K562 (cell line): Measurements from ENCODE around the gene CEP131.

Source experiments
- BHLHE40 ChIP-seq: IDR thresholded peaks from 2 replicates; pipeline ENCODE4 v1.6.1; 2011; ENCODE audit warnings: low read length, improper control_type of control experiment
- HDAC8 ChIP-seq: fragments of 450-650 bp; IDR thresholded peaks from 2 replicates; pipeline ENCODE4 v1.6.1; 2016; ENCODE audit warnings: mild to moderate bottlenecking, missing genetic modification characterization, moderate library complexity, missing compliant biosample characterization
- KDM1A ChIP-seq, 2 experiments: fragments of 450-650 bp; IDR thresholded peaks; 2 replicates each; pipeline ENCODE4 v1.6.1; 2016; ENCODE audit warnings: mild to moderate bottlenecking in 2 of 2
- SMC3 ChIP-seq: conservative IDR thresholded peaks from 2 replicates; pipeline ENCODE4 v1.6.1; 2011; ENCODE audit warnings: low read depth, low read length, improper control_type of control experiment; ENCODE audit not compliant: insufficient read depth
- TF ChIP-seq, protein P1 (sequence below), 2 experiments: fragments of 450-650 bp in 1 of 2; sonication (generic) in 1 of 2; formaldehyde crosslinking; conservative IDR thresholded peaks; 2 replicates each; pipeline versions ENCODE4 v1.4.0 to v1.8.1; 2020 to 2022; ENCODE audit warnings: mild to moderate bottlenecking in 1 of 2, missing genetic modification reagents in 1 of 2
- TF ChIP-seq, protein P2 (sequence below): fragments of 450-650 bp; IDR thresholded peaks from 2 replicates; pipeline ENCODE4 v1.6.1; 2016; ENCODE audit warnings: antibody characterized with exemption

DNA sequence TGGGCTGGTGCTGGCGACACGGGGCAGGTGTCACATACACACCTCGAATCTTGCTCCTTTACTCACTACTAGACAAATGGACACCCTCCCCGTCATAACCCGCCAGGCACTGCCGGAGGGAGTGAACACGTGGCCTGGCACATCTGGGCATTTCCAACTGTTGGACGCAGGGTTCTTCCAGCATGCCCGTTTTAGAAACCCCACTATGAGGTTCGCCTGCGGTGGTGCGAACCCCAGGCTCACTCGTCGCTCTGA, 6.8 kb upstream of the CEP131 start:
- TF ChIP-seq, protein P1, sequence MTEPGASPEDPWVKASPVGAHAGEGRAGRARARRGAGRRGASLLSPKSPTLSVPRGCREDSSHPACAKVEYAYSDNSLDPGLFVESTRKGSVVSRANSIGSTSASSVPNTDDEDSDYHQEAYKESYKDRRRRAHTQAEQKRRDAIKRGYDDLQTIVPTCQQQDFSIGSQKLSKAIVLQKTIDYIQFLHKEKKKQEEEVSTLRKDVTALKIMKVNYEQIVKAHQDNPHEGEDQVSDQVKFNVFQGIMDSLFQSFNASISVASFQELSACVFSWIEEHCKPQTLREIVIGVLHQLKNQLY (CRISPR knock-in tag; conservative IDR thresholded peaks at IDR 0.05): no peak
- TF ChIP-seq BHLHE40 (no peak), HDAC8 (tag) (no peak), SMC3 (no peak), KDM1A (IDR thresholded peaks at IDR 0.05) (no peak)
- TF ChIP-seq, protein P2, sequence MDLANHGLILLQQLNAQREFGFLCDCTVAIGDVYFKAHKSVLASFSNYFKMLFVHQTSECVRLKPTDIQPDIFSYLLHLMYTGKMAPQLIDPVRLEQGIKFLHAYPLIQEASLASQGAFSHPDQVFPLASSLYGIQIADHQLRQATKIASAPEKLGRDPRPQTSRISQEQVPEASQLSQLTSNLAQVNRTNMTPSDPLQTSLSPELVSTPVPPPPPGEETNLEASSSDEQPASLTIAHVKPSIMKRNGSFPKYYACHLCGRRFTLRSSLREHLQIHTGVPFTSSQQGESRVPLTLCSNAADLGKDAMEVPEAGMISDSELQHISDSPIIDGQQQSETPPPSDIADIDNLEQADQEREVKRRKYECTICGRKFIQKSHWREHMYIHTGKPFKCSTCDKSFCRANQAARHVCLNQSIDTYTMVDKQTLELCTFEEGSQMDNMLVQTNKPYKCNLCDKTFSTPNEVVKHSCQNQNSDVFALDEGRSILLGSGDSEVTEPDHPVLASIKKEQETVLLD: no peak
